ENCODE data around the gene KDM1B. TPM values are rescaled to one million over a fixed set of nuclear protein-coding genes. Genes with fewer than 3 reads are reported as not detected.

The KDM1B gene
- total and polyA plus RNA-seq, 9 of the 15 experiments (the other 6 are each of a cell fraction or from before 2014, with no cell fraction given): 1.4 to 58.9 (median 36.3) TPM

DNA sequence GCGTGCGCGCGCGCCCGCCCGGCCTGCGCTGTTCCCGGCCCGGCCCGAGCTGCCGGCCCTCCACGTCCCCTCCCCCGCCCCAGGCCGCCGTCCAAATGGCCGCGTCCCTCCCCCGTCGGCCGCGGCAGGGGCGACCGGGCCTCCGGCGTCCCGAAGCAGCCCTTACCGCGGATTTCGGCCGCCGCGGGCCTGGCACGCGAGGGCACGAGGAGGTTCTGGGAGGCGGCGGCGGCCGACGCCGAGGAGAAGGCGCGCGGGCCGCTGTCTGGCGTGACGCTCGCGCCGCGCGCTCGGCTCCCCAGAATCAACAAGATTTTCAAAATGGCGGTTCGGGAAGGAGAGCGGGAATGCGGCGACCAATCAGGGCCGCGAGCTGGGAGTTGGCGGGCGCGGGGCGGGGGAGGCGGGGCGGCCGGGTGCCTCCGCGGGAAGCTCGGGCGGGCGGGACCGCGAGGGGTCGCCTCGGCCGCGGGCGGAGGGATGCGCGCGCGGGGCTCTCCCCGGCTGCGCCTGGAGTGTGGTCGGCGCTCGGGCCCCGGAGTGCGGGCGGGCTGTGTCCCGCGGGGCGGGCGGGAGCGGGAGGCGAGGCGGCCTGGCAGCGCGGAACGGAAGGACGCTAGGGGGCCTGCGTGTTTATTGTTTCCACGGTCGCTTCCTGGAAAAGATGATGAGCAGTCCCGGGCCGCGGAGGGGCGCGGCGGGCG is 109.1 kb downstream of the KDM1B start, which contains the start of gene DEK (continued):
- TF ChIP-seq, protein P1, sequence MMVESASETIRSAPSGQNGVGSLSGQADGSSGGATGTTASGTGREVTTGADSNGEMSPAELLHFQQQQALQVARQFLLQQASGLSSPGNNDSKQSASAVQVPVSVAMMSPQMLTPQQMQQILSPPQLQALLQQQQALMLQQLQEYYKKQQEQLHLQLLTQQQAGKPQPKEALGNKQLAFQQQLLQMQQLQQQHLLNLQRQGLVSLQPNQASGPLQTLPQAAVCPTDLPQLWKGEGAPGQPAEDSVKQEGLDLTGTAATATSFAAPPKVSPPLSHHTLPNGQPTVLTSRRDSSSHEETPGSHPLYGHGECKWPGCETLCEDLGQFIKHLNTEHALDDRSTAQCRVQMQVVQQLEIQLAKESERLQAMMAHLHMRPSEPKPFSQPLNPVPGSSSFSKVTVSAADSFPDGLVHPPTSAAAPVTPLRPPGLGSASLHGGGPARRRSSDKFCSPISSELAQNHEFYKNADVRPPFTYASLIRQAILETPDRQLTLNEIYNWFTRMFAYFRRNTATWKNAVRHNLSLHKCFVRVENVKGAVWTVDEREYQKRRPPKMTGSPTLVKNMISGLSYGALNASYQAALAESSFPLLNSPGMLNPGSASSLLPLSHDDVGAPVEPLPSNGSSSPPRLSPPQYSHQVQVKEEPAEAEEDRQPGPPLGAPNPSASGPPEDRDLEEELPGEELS (CRISPR knock-in tag; IDR thresholded peaks at IDR 0.05; ENCODE audit: borderline replicate concordance): no peak
- TF ChIP-seq SMAD3 (CRISPR knock-in tag; conservative IDR thresholded peaks at IDR 0.05) (no peak), POLR2H (tag; IDR thresholded peaks at IDR 0.05; ENCODE audit: low read depth) (peak; percentile 72), HIVEP1 (CRISPR knock-in tag; IDR thresholded peaks at IDR 0.05) (no peak), ZNF384 (IDR thresholded peaks at IDR 0.05; ENCODE audit: low read depth, low read length) (no peak), ADNP (tag; IDR thresholded peaks at IDR 0.05) (no peak), ZNF3 (CRISPR knock-in tag; IDR thresholded peaks at IDR 0.05) (no peak), MIER1 (IDR thresholded peaks at IDR 0.05; ENCODE audit: low read depth) (no peak), ZNF184 (CRISPR knock-in tag; IDR thresholded peaks at IDR 0.05) (no peak), NR2F6 (CRISPR knock-in tag; IDR thresholded peaks at IDR 0.05) (no peak), ZNF717 (CRISPR knock-in tag; IDR thresholded peaks at IDR 0.05) (no peak), ELF2 (CRISPR knock-in tag; IDR thresholded peaks at IDR 0.05) (no peak), ZKSCAN1 (IDR thresholded peaks at IDR 0.05; ENCODE audit: low read depth, low read length) (no peak), ZNF518B (CRISPR knock-in tag; IDR thresholded peaks at IDR 0.05) (no peak), SETDB1 (IDR thresholded peaks at IDR 0.05; ENCODE audit: low read length) (no peak)
- TF ChIP-seq, protein P2, sequence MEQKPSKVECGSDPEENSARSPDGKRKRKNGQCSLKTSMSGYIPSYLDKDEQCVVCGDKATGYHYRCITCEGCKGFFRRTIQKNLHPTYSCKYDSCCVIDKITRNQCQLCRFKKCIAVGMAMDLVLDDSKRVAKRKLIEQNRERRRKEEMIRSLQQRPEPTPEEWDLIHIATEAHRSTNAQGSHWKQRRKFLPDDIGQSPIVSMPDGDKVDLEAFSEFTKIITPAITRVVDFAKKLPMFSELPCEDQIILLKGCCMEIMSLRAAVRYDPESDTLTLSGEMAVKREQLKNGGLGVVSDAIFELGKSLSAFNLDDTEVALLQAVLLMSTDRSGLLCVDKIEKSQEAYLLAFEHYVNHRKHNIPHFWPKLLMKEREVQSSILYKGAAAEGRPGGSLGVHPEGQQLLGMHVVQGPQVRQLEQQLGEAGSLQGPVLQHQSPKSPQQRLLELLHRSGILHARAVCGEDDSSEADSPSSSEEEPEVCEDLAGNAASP (IDR thresholded peaks at IDR 0.05): no peak
- TF ChIP-seq, protein P3, sequence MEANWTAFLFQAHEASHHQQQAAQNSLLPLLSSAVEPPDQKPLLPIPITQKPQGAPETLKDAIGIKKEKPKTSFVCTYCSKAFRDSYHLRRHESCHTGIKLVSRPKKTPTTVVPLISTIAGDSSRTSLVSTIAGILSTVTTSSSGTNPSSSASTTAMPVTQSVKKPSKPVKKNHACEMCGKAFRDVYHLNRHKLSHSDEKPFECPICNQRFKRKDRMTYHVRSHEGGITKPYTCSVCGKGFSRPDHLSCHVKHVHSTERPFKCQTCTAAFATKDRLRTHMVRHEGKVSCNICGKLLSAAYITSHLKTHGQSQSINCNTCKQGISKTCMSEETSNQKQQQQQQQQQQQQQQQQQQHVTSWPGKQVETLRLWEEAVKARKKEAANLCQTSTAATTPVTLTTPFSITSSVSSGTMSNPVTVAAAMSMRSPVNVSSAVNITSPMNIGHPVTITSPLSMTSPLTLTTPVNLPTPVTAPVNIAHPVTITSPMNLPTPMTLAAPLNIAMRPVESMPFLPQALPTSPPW (CRISPR knock-in tag; IDR thresholded peaks at IDR 0.05): peak; percentile 96
- TF ChIP-seq, protein P4, sequence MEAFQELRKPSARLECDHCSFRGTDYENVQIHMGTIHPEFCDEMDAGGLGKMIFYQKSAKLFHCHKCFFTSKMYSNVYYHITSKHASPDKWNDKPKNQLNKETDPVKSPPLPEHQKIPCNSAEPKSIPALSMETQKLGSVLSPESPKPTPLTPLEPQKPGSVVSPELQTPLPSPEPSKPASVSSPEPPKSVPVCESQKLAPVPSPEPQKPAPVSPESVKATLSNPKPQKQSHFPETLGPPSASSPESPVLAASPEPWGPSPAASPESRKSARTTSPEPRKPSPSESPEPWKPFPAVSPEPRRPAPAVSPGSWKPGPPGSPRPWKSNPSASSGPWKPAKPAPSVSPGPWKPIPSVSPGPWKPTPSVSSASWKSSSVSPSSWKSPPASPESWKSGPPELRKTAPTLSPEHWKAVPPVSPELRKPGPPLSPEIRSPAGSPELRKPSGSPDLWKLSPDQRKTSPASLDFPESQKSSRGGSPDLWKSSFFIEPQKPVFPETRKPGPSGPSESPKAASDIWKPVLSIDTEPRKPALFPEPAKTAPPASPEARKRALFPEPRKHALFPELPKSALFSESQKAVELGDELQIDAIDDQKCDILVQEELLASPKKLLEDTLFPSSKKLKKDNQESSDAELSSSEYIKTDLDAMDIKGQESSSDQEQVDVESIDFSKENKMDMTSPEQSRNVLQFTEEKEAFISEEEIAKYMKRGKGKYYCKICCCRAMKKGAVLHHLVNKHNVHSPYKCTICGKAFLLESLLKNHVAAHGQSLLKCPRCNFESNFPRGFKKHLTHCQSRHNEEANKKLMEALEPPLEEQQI (IDR thresholded peaks at IDR 0.05): no peak

Data from K562 (cell line).